ENCODE results near the gene NPIPB2.
"Not testable (repeated sequence)": the region's sequence is repeated elsewhere in the genome, so short reads cannot be mapped to it uniquely, and the experiment has no call there.

NPIPB2 gene

GRCh38 chr16:11973070-11973469 is 31.2 kb upstream of the NPIPB2 start:
- no peaks in the 10 kb centered on the region for H3K27me3 ChIP-seq
- H3K4me3 ChIP-seq (ENCODE audit: low read depth in 1 of 2, low read length in 1 of 2) = no peak overlapping the region
- H3K36me3 ChIP-seq = no peaks in the 10 kb centered on the region
- H3K9me3 ChIP-seq = no peaks in the 10 kb centered on the region
- no peak for TF ChIP-seq CTCF (IDR thresholded peaks at IDR 0.05)
- H3K4me1 ChIP-seq (ENCODE audit: control insufficient read depth in 1 of 2, insufficient read depth in 1 of 2, low read depth in 1 of 2, low read length in 1 of 2) = peaks cover 21 to 22% of the 10 kb centered on the region in 2 experiments
- H3K27ac ChIP-seq = no peak overlapping the region

GRCh38 chr16:11972128-11972527 is 30.3 kb upstream of the NPIPB2 start:
- TF ChIP-seq CTCF (IDR thresholded peaks at IDR 0.05) = no peak
- no peaks in the 10 kb centered on the region for H3K27me3 ChIP-seq
- H3K4me3 ChIP-seq (ENCODE audit: low read depth in 1 of 2, low read length in 1 of 2) = no peak overlapping the region
- H3K9me3 ChIP-seq = no peaks in the 10 kb centered on the region
- H3K27ac ChIP-seq = no peak overlapping the region
- H3K36me3 ChIP-seq = no peaks in the 10 kb centered on the region
- H3K4me1 ChIP-seq (ENCODE audit: control insufficient read depth in 1 of 2, insufficient read depth in 1 of 2, low read depth in 1 of 2, low read length in 1 of 2) = peaks cover 13% of the 10 kb centered on the region in 2 experiments

- not testable (repeated sequence) for H3K27ac ChIP-seq; H3K27me3 ChIP-seq; H3K9me3 ChIP-seq; H3K36me3 ChIP-seq; H3K4me3 ChIP-seq (ENCODE audit: low read depth in 1 of 2, low read length in 1 of 2); H3K4me1 ChIP-seq (ENCODE audit: control insufficient read depth in 1 of 2, insufficient read depth in 1 of 2, low read depth in 1 of 2, low read length in 1 of 2)
Measured at GRCh38 chr16:11970292-11970691, 28.4 kb upstream of the NPIPB2 start.

GRCh38 chr16:11968577-11968976 is 26.7 kb upstream of the NPIPB2 start:
- Histone ChIP-seq H3K9me3 (no peaks in the 10 kb centered on the region), H3K27ac (no peak overlapping the region), H3K4me1 (ENCODE audit: control insufficient read depth in 1 of 2, insufficient read depth in 1 of 2, low read depth in 1 of 2, low read length in 1 of 2) (no peaks in the 10 kb centered on the region), H3K27me3 (no peaks in the 10 kb centered on the region), H3K36me3 (no peaks in the 10 kb centered on the region), H3K4me3 (ENCODE audit: low read depth in 1 of 2, low read length in 1 of 2) (no peak overlapping the region)
- TF ChIP-seq CTCF (IDR thresholded peaks at IDR 0.05) = no peak

- Histone ChIP-seq H3K4me1 (ENCODE audit: control insufficient read depth in 1 of 2, insufficient read depth in 1 of 2, low read depth in 1 of 2, low read length in 1 of 2) (no peaks in the 10 kb centered on the region), H3K27me3 (no peaks in the 10 kb centered on the region), H3K9me3 (no peaks in the 10 kb centered on the region), H3K27ac (no peak overlapping the region), H3K4me3 (ENCODE audit: low read depth in 1 of 2, low read length in 1 of 2) (no peak overlapping the region), H3K36me3 (no peaks in the 10 kb centered on the region)
- TF ChIP-seq CTCF (IDR thresholded peaks at IDR 0.05) = no peak
Measured at GRCh38 chr16:11967195-11967911, 25.5 kb upstream of the NPIPB2 start.

GRCh38 chr16:11966173-11966572 is 24.3 kb upstream of the NPIPB2 start:
- Histone ChIP-seq H3K9me3 (no peaks in the 10 kb centered on the region), H3K27me3 (no peaks in the 10 kb centered on the region), H3K27ac (no peak overlapping the region), H3K4me3 (ENCODE audit: low read depth in 1 of 2, low read length in 1 of 2) (no peak overlapping the region), H3K4me1 (ENCODE audit: control insufficient read depth in 1 of 2, insufficient read depth in 1 of 2, low read depth in 1 of 2, low read length in 1 of 2) (no peaks in the 10 kb centered on the region), H3K36me3 (no peaks in the 10 kb centered on the region)
- TF ChIP-seq CTCF (IDR thresholded peaks at IDR 0.05) = no peak

Data from neutrophil (primary cell).